ENCODE measurements around the gene HHEX.

GRCh38 chr10:92742331-92743228 lies 52.8 kb downstream of the HHEX start:
- TF ChIP-seq CTCF (conservative IDR thresholded peaks at IDR 0.05; ENCODE audit: low read depth, low read length) (no peak), EZH2 (IDR thresholded peaks at IDR 0.05; ENCODE audit: low read length, unreplicated experiment) (no peak)

Measured in PC-3 (cell line).